HG03103 (cell line): Measurements from ENCODE around the gene PARD6A.
A peak's percentile ranks its signal among the peaks of the same experiment; 100 is the strongest.

Experiments used
- ATAC-seq: cut with Tn5 transposase; IDR thresholded peaks from one replicate; pipeline ENCODE4 v1.9.1; 2021; ENCODE audit warnings: low read depth; ENCODE audit not compliant: unreplicated experiment

The PARD6A gene

DNA sequence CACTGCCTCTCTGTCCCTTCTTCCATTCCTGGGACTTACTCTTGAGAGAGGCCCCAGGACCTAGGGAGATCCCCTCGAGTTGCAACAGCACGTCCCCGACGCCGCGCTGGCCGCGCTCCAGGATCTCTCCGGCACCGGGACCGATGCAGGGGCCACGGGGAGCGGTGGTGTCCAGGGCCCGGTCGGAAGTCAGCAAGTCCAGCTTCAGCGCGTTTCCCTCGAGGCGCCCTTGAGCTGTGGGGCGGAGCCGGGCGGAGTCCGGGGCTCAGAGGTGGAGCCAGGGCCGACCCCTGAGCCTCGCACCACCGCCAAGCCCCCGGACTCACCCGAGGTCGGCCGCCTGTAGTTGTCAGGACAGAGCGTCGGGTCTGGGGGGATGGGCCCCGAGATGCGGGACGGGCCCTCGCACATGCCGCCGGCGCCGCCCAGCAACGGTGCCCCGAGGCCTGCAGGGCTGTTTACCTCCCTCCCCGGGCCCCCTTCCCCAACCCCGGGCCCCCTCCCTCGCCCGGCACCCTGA lies 5.3 kb downstream of the PARD6A start:
- ATAC-seq, result no peak

DNA sequence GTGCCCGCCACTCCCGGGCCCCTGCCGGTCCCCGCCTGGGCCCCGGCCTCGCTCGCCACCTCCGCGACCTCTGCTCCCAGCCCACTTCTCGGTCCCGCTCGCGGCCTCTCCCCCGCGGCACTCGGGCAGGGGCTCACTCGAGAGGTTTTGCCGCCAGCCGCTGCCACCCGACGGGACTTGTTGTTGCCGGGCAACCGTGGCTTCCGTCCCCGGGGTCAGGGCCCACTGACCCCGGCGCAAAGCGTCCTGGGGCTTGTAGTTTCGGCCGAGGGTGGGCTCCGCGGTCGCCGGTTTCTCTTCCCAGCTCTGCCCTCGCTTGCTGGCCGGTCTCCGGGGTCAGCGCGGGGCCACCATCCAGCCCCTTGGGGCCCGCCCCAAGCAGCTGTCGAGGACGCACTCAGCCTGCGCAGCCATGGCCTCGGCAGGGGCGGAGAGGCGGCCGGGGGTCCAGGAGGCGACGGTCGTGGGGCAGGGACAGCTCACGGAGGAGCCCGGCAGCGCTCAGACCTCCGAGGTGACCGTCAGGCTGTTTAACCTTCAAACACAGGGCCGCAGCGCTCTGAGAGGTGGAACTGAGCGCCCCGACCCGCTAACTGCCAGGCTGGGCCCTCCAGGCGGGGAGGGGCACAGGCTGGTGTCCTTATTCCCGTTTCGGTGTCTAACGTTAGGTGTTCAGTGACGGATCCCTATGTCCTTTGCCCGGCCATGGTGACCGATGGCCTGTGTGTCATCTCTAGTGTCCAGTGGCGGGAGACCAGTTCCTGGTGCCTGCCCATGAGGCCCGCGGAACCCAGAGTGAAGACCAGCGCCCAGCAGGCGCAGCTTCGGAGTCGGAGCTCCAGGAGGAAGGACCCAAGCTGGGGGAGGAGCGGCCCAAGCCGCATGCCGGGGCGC lies 6.0 kb downstream of the PARD6A start, which contains the start of the genes C16orf86 and ENKD1:
C16orf86 (plus strand) TSS at position 256 of the 894 bp plus-strand sequence; CDS start at position 413, 157 bp downstream.
ENKD1 (minus strand) TSS at position 192 of the 894 bp plus-strand sequence. CDS start 308 bp downstream, outside the sequence.
- ATAC-seq, result peak; percentile 39

DNA sequence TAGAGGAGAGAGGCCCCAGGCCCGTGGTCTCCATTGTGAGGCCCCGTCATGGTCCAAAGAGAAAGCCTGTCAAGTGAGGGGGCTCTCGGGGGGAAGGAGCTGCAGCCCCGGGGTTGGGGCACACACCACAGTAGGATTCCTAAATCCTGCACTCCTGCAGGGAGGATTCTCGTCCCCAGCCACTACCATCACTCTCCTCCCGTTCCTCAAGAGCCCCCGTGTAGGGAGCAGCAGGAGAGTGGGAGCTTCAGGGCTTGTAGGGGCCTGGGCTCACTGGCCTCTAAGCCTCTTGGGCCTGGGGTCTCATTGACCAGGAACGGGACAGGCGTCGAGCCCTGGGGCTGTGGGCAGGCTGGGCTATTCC lies 6.7 kb downstream of the PARD6A start:
- no peak for ATAC-seq

DNA sequence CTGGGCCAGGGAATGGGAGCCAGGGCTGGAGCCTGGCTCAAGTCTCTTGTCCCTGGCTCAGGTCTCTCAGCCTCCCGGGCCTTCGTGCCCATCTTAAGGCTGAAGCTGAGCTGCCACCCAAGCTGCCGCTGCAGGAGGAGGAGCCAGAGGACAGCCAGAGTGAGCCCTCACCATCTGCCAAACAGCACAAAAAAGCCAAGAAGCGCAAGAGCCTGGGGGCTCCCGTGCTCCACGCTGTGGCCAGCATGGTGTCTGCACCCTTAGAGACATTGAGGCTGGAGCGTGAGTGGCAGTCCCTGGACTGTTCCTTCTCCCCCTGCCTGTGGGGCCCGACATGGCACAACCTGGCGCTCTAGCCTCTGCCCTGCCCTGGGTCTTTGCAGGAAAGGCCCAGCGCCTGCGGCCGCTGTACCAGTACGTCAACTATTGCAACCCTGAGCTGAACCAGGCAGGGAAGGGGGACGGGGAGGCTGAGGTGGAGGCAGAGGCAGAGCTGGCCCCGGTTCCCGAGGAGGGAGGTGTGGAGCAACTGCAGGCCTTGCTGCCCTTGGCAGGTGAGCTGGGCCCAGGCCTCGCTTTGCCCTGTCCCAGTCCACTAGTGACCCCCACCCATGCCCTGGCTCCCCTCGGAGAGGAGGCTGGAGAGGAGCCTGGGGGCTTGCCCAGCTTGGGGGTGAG lies 7.2 kb downstream of the PARD6A start:
- peak; percentile 71 for ATAC-seq

DNA sequence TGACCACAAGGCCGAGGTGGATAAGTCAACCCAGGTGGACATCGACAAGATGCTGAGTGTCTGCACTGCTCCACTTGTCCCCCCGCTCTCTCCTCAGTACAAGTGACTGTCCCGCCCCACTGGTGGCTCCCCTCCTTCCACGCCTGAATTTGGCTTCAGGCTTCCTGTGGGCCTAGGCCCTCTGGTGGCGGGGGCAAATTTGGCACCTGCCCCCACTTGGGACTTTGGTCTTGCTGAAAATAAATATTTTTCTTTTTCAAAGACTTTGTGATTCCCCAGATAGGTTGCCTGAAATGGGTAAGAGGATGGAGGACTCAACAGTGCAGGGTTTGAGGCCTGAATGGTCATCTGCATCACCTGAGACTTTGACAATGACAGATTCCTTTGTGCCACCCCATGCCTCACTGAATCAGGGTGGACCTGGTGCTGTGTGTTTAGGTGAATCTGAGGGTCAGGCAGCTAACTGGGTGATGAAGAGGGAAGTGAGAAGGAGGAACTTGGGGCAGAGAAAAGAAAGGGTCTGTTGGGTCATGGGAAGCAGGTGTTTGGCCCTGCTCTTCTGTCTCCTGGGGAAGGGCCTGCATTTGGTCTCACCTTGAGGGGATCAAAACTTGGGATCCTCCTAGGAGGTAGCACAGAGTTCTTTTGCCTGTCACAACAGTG lies 7.9 kb downstream of the PARD6A start:
- no peak for ATAC-seq

DNA sequence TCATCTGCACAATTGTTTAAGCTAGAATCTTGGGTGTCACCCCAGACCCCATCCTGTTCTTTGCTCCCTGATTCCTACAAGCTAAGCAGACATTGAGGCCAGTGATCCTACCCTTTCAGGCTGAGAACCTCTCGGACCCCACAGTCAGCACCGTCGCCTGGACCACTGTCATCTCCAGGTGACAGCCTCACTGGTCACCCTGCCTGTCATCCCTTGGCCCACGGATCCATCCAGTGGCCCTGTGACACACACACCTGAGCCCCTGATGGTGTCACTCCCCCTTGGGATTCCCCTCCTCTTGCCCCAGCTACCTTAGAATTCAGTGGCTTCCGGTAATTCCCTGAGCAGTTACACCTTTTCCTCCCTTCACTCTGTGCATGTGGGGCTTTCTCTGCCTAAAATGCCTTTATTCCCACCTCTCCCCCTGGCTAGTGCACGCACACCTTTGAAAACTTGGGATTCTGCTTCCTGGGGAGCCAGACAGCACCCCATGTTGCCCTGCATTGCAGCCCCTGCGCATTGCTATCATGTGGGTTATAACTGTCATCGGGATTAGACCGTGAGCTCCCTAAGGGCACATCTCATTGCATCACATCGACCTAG lies 8.8 kb downstream of the PARD6A start:
- no peak for ATAC-seq

DNA sequence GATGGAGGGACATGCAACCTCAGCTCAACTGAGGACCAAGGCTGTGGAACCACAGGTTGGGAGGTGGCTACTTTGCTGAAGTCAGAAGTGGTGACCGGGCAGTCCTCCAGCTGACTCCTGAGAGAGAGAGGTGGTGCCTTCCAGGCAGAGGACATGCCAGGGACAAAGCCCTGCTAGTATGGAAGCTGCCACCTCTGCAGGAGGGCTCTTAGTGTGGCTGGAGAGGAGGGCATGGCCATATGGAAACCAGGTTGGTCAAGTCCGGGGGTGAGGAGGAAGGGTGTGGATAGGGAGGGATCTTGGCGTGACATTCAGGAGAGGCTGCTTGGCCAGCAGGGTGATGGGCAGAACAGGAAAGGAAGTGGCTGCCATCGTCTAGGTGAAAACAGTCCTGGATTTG lies 11.5 kb downstream of the PARD6A start:
- no peak for ATAC-seq

DNA sequence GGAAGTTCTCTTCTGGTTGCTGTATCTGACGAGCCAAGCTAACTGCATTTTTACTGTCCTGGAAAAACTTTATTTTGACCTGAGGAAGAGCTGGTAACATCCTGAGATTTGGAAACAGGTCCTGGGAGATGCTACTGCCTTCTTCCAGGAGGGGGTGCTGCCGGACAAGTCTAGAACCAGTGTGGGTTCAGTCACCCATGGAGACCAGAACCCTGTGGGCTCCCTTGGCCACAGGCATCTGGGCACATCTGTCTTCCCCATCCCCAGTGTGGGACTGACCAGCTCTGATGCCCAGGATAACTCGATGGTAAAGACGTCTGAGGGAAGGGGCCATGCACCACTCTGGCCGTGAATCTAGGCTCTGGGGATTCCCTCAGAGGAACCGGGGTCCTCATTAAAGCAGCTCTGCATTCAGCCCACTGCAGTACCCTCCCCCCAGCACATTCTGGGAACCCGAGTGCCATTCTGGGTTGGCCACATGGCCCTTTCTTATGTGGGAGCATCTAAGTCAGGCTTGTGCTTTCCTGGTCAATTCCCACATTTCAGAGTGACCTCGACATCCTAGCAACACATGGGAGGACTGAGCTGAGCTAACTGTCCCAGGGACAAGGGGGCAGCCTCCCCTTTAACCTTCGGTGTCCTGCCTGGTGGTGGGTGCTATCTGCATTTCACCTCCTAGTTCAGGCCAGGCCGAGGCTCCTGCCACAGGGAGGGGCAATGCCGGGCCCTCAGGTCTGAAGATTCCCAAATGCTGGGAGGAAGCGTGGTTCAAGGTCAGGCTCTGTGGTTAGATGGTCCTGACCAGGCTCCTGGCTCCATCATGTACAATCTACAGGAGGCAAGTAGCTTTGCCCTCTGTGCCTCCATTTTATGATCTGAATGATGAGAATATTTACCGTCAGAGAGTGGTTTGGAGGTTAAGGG lies 12.2 kb downstream of the PARD6A start:
- no peak for ATAC-seq

DNA sequence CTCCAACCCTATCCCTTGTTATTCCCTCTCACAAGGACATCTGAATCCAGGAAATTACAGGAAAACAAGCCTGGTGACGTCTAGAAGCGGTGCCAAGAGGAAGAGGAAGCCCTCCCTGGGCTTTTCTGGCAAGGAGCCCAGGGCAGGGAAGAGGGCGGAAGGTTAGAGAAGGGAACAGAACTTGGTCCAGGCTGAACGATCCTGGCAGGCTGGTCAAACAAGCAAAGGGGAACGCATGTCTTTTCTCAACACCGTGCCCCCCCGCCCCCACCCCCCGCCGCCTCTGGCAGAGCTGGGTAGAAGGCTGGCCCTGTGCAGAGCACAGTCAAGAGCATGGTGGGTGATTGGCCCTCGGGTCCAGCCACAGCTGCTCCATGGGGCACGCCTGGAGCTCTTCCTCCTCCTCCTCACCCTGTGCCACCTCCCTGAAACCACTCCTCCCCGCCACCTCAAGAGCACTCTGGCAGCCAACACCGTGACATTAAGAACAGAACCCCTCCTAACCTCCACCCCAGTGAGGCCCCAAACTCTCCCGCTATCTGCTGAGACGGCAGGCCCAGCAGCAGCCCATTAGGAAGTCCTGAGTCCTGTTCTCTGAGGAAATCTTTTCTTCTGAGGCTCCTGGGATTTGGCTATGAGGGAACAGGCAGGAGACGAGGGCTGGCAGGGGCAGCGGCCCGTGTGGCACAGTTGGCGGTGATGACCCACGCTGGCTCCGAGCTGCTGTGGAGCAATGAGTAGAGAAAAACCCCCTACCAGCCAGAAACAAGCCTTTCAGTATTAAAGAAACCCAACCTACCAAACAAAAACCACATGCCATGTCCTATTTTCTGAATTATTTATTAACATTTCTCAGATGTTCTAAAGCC lies 13.2 kb downstream of the PARD6A start:
- no peak for ATAC-seq

DNA sequence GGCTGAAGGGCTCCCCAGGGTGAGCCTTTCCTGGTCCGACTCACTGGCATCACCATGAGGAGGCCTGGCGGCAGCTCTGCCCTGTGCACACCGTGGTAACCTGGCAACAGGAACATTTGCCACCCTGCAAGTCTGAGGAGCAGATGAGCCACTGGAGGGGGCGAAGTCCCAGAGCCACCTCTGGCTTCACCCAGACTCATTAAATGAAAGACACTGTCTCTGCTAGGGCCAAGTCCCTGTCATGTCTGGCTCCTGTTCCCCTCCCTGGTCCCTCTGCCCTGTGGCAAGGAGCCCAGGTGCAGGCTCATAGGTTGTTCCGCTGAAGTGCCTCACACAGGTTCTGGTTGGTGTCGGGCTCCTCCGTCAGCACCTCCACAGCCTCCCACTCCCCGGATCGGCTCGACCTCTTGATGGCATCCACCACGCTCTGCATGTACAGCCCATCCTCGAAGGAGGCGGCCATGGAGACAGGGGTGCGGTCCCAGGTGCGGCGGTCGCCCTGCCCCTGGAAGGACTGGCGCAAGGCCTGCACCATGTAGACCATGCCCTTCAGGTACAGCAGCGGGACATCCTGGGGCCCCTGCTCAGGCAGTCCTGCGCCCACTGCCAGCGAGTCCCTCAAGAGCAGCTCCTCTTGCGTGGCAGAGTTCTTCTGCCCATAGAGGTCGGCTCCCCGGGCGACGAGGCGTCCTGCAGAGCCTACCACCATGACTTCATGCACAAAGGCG lies 14.3 kb downstream of the PARD6A start:
- no peak for ATAC-seq

DNA sequence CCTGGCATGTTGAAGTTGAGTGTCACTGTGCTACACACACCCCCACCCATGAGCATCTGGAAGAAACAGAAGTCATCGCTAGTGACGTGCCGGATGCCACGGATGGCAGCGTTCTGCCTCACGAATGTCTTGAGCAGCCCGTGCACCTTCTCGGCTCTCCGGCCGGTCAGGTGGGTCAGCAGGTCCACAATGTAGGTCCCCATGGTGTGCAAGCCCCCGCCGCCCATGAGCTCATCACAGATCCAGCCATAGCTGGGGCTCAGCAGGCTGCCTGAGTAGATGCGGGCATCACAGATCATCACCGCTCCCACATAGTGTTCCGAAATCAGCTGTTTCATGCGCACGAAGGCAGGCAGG lies 14.8 kb downstream of the PARD6A start:
- ATAC-seq, result no peak

DNA sequence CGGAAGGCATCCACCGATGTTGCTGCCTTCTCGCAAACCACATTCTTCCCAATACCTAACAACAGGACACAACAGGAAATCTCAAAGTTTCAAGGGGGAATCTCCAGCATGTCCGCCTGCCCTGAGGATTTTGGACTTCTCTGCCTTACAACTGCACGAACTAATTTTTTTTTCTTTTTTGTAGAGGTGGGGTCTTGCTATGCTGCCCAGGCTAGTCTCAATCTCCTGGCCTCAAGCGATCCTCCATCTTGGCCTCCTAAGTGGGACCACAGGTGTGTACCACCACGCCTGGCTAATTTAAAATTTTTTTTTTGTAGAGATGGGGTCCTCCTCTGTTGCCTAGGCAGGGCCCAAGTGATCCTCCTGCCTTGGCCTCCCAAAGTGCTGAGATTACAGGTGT lies 15.2 kb downstream of the PARD6A start:
- no peak for ATAC-seq

DNA sequence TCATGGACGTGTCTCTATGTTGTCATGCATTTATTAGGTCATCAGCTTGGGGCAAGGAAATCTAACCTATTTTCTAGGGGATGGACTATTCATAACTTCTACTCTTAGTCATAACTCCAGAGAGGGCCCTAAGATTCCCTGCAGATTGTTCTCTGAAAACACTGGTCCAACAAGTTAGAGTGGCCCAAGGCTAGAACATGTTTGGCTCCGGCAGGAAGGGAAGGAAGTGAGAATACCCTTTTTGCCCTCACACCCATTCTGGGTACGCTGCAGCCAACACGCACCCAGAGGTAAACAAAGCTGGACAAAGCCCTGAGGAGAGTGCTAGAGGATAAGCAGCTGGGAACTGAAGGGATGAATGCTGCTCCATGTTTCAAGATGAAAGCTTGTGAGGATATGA lies 15.8 kb downstream of the PARD6A start:
- no peak for ATAC-seq

DNA sequence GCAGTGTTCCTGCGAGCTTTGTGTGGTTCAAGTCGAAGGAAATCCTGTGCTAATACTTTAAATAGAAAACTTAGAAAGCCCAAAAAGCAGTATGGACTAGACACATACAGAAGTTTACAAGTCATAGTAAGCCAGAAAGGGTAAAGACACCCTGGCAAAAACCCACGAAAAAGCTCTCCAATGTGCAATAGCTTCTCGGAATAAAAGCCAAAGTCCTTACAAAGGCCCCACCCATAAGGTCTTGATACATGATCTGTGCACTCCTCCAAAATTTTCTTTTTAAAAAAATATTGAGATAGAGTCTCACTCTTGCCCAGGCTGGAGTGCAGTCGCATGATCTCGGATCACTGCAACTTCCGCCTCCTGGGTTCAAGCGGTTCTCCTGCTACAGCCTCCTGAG lies 16.2 kb downstream of the PARD6A start:
- ATAC-seq, result no peak

DNA sequence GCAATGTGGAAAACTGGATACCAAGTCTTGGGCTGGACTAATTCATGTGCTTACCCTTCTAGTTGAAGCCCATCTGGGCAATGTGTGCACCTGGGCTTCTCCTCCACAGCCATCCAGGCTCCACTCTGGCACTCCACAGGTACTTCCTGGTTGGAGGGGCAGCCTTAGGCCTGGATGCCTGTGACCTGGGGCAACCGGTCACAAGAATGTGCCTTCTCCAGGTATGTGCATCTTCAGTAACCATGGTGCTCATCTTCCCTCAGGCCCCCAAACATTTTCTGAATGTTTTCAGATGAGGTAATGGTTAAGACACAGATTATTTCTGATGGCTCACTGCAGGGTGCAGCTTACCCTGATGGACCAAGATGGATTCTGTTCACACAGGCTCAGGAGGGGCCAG lies 17.0 kb downstream of the PARD6A start:
- no peak for ATAC-seq

DNA sequence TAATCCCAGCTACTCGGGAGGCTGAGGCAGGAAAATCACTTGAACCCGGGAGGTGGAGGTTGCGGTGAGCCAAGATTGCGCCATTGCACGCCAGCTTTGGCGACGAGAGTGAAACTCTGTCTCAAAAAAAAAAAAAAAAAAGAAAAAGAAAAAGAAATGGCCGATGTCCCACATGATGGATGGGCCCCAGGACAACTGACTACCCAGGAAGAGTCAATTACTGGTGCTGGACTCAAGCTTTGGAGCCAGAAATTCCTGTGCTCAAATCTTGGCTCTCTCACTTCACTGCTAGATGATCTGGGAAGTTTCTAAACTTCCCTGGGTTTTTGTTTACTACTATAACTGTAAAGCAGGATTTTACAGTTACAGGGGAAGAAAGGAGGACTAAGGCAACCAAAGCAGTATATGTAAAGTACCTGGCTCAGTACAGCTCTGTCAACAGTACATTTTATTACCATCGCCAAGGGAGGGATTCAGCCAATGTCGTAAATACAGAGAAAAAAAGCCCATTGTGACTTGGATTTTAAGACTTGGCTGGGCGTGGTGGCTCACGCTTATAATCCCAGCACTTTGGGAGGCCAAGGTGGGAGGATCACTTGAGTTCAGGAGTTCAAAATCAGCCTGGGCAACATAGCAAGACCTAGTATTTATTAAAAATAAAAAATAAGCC lies 17.7 kb downstream of the PARD6A start:
- no peak for ATAC-seq
